GM13977 (cell line): Measurements from ENCODE around the gene DOLPP1.

ENCODE experiments used
- DNase-seq: peaks from one replicate; pipeline ENCODE4 v3.0.0; 2012; ENCODE audit warnings: low spot score
- CTCF ChIP-seq: IDR thresholded peaks from 2 replicates; pipeline ENCODE4 v1.5.1; 2012; ENCODE audit warnings: mild to moderate bottlenecking, control low read depth; ENCODE audit not compliant: insufficient read depth; ENCODE audit errors: extremely low read depth, missing control alignments
- in situ Hi-C: fragments of 300-500 bp; cut with MboI; formaldehyde crosslinking; loops from one replicate; pipeline ENCODE4 v1.12.0; 2022; ENCODE audit warnings: low sequenced_read_pairs, low pct_unique_long_range_greater_than_20kb, mixed read lengths, inconsistent platforms; ENCODE audit not compliant: unreplicated experiment

The DOLPP1 gene

GRCh38 chr9:129093602-129094386 lies 12.9 kb downstream of the DOLPP1 start:
- TF ChIP-seq CTCF = no peak
- in situ Hi-C loops = no loop called here
- DNase-seq = no peak

GRCh38 chr9:129094387-129095169 lies 13.7 kb downstream of the DOLPP1 start:
- DNase-seq = no peak
- no peak for TF ChIP-seq CTCF
- in situ Hi-C loops = no loop called here

GRCh38 chr9:129095170-129095667 lies 14.3 kb downstream of the DOLPP1 start:
- in situ Hi-C loops = no loop called here
- no peak for DNase-seq
- TF ChIP-seq CTCF = no peak

- DNase-seq = no peak
- no peak for TF ChIP-seq CTCF
- in situ Hi-C loops = no loop called here
Measured at GRCh38 chr9:129095908-129096307, 15.0 kb downstream of the DOLPP1 start.

- no peak for TF ChIP-seq CTCF
- in situ Hi-C loops = no loop called here
Measured at GRCh38 chr9:129097671-129098306, 16.9 kb downstream of the DOLPP1 start.

GRCh38 chr9:129098328-129098727 lies 17.4 kb downstream of the DOLPP1 start:
- in situ Hi-C loops = no loop called here
- DNase-seq = no peak
- TF ChIP-seq CTCF = no peak

More at GRCh38 chr9:129097671-129098306, 16.9 kb downstream of the DOLPP1 start:
- no peak for DNase-seq
